ENCODE measurements around the gene HOOK2.

DNA sequence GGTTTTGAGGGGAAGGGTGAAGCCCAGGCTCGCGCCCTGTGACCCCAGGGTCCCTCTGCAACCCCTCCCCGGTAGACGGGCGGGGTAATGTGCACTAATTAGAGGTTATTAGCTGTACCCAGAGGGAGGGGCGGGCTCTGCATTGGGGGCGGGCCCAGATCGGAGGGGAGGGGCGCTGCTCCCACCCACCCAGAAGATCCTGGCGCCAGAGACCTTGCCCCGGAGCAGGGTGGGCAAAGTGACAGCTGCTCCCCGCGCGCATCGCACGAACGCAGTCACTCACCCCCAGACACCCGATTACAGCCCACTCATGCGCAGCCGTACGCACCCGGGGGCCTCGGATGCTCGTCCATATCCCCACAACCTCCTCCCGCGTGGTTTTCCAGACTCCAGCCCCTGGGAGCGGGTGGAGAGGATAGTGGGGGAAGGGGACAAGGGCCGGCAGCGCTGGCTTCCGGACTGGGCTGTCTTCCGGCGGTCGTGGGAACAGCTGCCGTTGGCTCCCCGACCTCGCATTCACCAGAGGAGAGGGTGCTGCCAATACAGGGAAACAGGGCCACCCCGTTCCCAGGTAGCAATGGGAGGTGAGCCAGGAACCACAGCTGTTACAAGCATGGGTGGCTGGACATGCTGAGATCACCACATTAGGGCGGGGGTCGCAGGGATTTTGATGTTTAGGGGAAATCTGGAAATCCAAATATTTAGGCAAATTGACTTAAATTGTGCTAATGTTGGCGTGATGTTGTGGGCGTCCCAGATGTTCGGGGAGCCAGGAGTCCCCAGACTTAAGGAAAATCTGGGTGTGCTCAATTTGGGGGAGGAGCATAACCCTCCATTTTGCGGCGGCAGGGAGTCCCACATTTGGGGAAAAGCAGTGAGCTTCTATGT, 2.9 kb upstream of the HOOK2 start:
- TF ChIP-seq, protein P1, sequence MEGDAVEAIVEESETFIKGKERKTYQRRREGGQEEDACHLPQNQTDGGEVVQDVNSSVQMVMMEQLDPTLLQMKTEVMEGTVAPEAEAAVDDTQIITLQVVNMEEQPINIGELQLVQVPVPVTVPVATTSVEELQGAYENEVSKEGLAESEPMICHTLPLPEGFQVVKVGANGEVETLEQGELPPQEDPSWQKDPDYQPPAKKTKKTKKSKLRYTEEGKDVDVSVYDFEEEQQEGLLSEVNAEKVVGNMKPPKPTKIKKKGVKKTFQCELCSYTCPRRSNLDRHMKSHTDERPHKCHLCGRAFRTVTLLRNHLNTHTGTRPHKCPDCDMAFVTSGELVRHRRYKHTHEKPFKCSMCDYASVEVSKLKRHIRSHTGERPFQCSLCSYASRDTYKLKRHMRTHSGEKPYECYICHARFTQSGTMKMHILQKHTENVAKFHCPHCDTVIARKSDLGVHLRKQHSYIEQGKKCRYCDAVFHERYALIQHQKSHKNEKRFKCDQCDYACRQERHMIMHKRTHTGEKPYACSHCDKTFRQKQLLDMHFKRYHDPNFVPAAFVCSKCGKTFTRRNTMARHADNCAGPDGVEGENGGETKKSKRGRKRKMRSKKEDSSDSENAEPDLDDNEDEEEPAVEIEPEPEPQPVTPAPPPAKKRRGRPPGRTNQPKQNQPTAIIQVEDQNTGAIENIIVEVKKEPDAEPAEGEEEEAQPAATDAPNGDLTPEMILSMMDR (IDR thresholded peaks at IDR 0.05; ENCODE audit: insufficient read depth, low read depth, low read length) = no peak
- no peak for TF ChIP-seq EZH2 (IDR thresholded peaks at IDR 0.05; ENCODE audit: insufficient read depth, low read length)

Measured in astrocyte (in vitro differentiated cells and primary cell).